Heart right ventricle (tissue), 16 donors: ENCODE results near the gene PTPRN2. TPM values are rescaled to one million over a fixed set of nuclear protein-coding genes. Genes with fewer than 3 reads are reported as not detected.

ENCODE experiments used
- ATAC-seq, 8 donors: fragments of 200-7000 bp; cut with Tn5 transposase; one replicate each; pipeline ENCODE4 v1.9.1; 2020; ENCODE audit warnings: mild to moderate bottlenecking in 8 of 8, moderate library complexity in 8 of 8, moderate number of reproducible peaks in 1 of 8
- DNase-seq, 2 donors: peaks; one replicate each; pipeline ENCODE4 v3.0.0-alpha.2; 2020
- H3K27ac ChIP-seq, 10 donors: fragments of 200-600 bp; sonication (generic) in 2 of 10; one replicate each; pipeline versions ENCODE4 v1.5.0 to v1.8.0; 2020 to 2022; ENCODE audit warnings: mild to moderate bottlenecking in 3 of 10
- H3K27me3 ChIP-seq, 7 donors: fragments of 200-600 bp; one replicate each; pipeline ENCODE4 v1.8.0; 2021 to 2022; ENCODE audit warnings: mild to moderate bottlenecking in 2 of 7
- H3K36me3 ChIP-seq, 9 donors: fragments of 200-600 bp; sonication (generic) in 1 of 9; one replicate each; pipeline versions ENCODE4 v1.5.0 to v1.8.0; 2020 to 2022; ENCODE audit warnings: mild to moderate bottlenecking in 2 of 9
- H3K4me1 ChIP-seq, 9 donors: fragments of 200-600 bp; sonication (generic) in 1 of 9; one replicate each; pipeline versions ENCODE4 v1.5.0 to v1.8.0; 2020 to 2022; ENCODE audit warnings: mild to moderate bottlenecking in 4 of 9
- H3K4me3 ChIP-seq, 10 donors: fragments of 200-600 bp; sonication (generic) in 2 of 10; one replicate each; pipeline versions ENCODE4 v1.5.0 to v1.8.0; 2020 to 2022; ENCODE audit warnings: mild to moderate bottlenecking in 7 of 10, moderate library complexity in 2 of 10
- H3K9me3 ChIP-seq, 11 donors: fragments of 200-600 bp in 10 of 11; sonication (generic) in 2 of 11; one replicate each; pipeline versions ENCODE4 v1.5.0 to v1.8.0; 2013 to 2022; ENCODE audit warnings: mild to moderate bottlenecking in 2 of 11, control low read depth in 1 of 11, moderate library complexity in 1 of 11
- WGBS, 2 donors: extraction: QIAGEN DNeasy Blood & Tissue Kit; methylation state at CpG; one replicate each; pipeline ENCODE4 v1.1.7; 2013; ENCODE audit warnings: inconsistent platforms in 1 of 2; 5-methylcytosine and 5-hydroxymethylcytosine counted together
- intact Hi-C, 10 donors: fragments of 100-400 bp; cut with DNase I; formaldehyde crosslinking; loops; one replicate each; pipeline versions ENCODE4 v1.11.1 to v1.14.2; 2022
- polyA plus RNA-seq, 2 donors: library from polyadenylated mRNA; stranded (reverse); fragments of 200-250 nt; gene quantifications; one replicate each; pipeline ENCODE4 v1.2.3, GENCODE V29; 2013
- total RNA-seq, 10 donors: library from RNA; stranded (reverse); fragmentation: NEBNext Ultra II Directional in 3 of 10; extraction: Animal tissue kit (Norgen Biotek cat#: 25700) in 3 of 10; gene quantifications; one replicate each; pipeline versions ENCODE4 v1.2.1 to v1.2.4, GENCODE V29; 2021 to 2023
- TF ChIP-seq, protein P1 (sequence below), 9 donors: fragments of 200-600 bp; sonication (generic) in 2 of 9; IDR thresholded peaks; one replicate each; pipeline versions ENCODE4 v1.5.0 to v1.8.0; 2021 to 2022; ENCODE audit warnings: antibody characterized with exemption in 9 of 9, mild to moderate bottlenecking in 5 of 9, moderate library complexity in 1 of 9
- donor health status: Arrhythmogenic right ventricular cardiomyopathy.
- donor health status: ischemic (EF 13 %, LVEDD 7.1; RV severe dilation, severe dysfunction).
- donor health status: healthy with polysubstance abuse.
- donor health status: DM: no; HTN: yes; CAD: no.
- donor health status: DM: no; HTN: no; CAD: no.
- donor health status: ischemic (EF 25% LVEDD 6.9; RV normal size, moderate dysfunction).
- donor health status: ischemic (EF 25% LVEDD 5.7; RV mildly dilated, moderate dysfunction).
- donor health status: healthy.
- donor health status: DM: yes; HTN: yes; CAD: no.
- donor health status: Ischemic cardiomyopathy.
- donor health status: ischemic (EF 35%, LVEDD 5.7; RV mildly dilated, moderate dysfunction).
- donor health status: nonischemic (EF 11% LVEDD 7.7; RV severe dilation, severe dysfunction).
- donor health status: DM: yes; HTN: yes; CAD: no.
- donor health status: PGD.
- donor health status: ischemic (EF 29% LVEDD 5.4; RV normal size, mild dysfunction).
- donor health status: nonischemic (EF 23%, LVEDD 6.1; RV moderate dilation, normal function).

The PTPRN2 gene
- total and polyA plus RNA-seq, 12 donors: 0.82 to 1.8 (median 1.3) TPM

DNA sequence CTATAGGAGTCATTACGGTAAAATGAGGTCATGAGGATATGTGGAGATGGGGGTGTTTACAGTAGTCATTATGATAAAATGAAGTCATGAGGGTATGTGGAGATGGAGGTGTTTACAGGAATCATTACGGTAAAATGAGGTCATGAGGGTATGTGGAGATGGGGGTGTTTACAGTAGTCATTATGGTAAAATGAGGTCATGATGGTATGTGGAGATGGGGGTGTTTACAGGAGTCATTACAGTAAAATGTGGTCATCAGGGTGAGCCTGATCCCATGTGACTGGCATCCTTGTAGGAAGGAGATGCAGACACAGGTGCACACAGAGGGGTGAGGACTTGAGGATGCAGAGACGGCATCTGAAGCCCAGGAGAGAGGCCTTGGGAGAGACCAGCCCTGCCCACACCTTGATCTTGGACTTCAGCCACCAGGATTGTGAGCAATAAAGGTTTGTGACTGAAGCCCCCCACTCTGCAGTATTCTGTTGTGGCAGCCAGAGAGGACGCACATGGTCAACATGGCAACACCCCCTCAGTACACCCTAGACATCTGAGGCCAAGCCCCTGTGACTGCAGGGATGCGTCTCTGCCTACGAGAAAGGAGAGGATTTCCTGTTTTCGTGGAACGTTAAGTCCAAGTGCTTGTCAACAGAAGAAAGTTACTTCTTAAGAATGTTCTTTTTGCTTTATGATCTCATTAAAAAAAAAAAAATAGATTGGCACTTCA, 706.4 kb downstream of the PTPRN2 start:
- peaks cover 0 to 14% (median 0%) of the 10 kb centered on the region in 11 donors for H3K9me3 ChIP-seq
- no peak overlapping the region for H3K4me3 ChIP-seq
- H3K27me3 ChIP-seq: peaks cover 0 to 19% (median 11%) of the 10 kb centered on the region in 7 donors
- ATAC-seq (no peak), DNase-seq (no peak)
- intact Hi-C loops: loop anchor here in 1 of 10 donors (10.0 kb wide), 1 partner anchor 446 kb away; no protein-coding TSS in a partner anchor
- H3K27ac ChIP-seq: no peak overlapping the region
- WGBS, 2 donors: 76 to 81% methylated on average over 8 of the region's 8 CpGs
- H3K36me3 ChIP-seq: no peaks in the 10 kb centered on the region
- no peaks in the 10 kb centered on the region for H3K4me1 ChIP-seq
- TF ChIP-seq, protein P1, sequence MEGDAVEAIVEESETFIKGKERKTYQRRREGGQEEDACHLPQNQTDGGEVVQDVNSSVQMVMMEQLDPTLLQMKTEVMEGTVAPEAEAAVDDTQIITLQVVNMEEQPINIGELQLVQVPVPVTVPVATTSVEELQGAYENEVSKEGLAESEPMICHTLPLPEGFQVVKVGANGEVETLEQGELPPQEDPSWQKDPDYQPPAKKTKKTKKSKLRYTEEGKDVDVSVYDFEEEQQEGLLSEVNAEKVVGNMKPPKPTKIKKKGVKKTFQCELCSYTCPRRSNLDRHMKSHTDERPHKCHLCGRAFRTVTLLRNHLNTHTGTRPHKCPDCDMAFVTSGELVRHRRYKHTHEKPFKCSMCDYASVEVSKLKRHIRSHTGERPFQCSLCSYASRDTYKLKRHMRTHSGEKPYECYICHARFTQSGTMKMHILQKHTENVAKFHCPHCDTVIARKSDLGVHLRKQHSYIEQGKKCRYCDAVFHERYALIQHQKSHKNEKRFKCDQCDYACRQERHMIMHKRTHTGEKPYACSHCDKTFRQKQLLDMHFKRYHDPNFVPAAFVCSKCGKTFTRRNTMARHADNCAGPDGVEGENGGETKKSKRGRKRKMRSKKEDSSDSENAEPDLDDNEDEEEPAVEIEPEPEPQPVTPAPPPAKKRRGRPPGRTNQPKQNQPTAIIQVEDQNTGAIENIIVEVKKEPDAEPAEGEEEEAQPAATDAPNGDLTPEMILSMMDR (IDR thresholded peaks at IDR 0.05): no peak

DNA sequence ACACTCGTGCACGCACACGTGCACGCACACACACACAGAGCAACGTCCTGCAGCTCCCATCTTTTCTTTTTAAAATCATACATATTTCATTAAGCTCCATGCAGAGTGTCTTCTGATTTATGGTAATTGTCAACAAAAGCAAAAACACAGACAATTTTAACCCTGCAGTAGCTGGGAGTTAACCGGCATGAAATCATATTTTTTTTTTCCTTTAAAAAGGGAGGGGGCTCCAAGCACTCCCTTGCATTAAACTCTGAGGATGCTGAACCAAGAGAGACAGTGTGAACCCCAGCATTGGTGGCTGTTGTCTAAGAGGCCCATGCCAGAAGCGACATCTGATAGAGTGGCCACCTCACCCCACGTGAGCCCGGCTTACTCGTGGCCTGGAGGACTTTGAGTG, 708.2 kb downstream of the PTPRN2 start:
- no peaks in the 10 kb centered on the region for H3K36me3 ChIP-seq
- no peak for ATAC-seq
- H3K4me1 ChIP-seq: peaks cover 0 to 9% (median 5%) of the 10 kb centered on the region in 9 donors
- peaks cover 4 to 36% (median 19%) of the 10 kb centered on the region in 7 donors for H3K27me3 ChIP-seq
- H3K4me3 ChIP-seq: no peak overlapping the region
- DNase-seq: no peak
- WGBS, 2 donors: 90 to 93% methylated on average over 10 of the region's 10 CpGs
- H3K9me3 ChIP-seq: peaks cover 0 to 7% (median 0%) of the 10 kb centered on the region in 11 donors
- TF ChIP-seq, protein P1 (IDR thresholded peaks at IDR 0.05): no peak
- intact Hi-C loops: loop anchor here in 6 of 10 donors (5.0 to 10.0 kb wide), 2 partner anchors 445 to 447 kb away; no protein-coding TSS in a partner anchor
- H3K27ac ChIP-seq: no peak overlapping the region

DNA sequence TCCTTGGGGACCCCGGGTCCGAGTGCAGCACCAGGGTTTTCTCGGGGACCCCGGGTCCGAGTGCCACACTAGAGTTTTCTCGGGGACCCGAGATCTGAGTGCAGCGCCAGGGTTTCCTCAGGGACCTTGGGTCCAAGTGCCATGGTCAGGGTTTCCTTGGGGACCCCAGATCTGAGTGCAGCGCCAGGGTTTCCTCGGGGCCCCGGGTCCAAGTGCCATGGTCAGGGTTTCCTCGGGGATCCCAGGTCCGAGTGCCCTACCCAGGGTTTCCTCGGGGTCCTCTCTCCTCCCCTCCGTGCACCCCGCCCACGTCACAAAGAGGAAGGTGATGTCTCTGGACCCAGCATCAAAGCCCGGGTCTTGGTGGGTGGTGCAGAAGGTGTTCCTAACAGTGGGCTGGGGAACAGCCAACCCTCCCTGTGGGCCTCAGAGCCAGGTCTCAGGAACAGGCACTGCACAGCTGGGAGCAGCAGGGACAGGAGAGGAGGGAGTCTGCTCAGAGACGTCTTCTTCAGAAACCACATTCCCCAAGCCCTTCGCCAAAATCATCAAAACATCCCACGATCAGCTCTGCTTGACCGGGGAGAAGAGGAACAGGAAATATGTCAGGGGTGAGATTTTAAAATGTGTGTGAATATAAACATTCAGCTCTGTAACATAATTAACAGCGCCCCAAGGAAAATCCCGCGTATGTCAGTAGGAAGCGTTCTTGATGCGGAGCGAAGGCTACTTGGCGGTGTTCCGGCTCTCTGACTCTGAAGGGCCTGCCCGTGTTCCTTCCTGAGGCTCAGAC, 710.1 kb downstream of the PTPRN2 start:
- intact Hi-C loops: loop anchor here in 7 of 10 donors (2.0 to 10.0 kb wide), 3 partner anchors 443 to 445 kb away; no protein-coding TSS in a partner anchor
- ATAC-seq: no peak
- no peak overlapping the region for H3K4me3 ChIP-seq
- no peak overlapping the region for H3K27ac ChIP-seq
- 83% methylated on average over 31 of the region's 31 CpGs for WGBS, 2 donors
- no peaks in the 10 kb centered on the region for H3K36me3 ChIP-seq
- H3K9me3 ChIP-seq: no peaks in the 10 kb centered on the region
- H3K27me3 ChIP-seq: peaks cover 4 to 43% (median 23%) of the 10 kb centered on the region in 7 donors
- DNase-seq: no peak
- TF ChIP-seq, protein P1 (IDR thresholded peaks at IDR 0.05): no peak
- H3K4me1 ChIP-seq: peaks cover 0 to 9% (median 5%) of the 10 kb centered on the region in 9 donors
